ENCODE measurements around the gene TOMM6.

Gene TOMM6

DNA sequence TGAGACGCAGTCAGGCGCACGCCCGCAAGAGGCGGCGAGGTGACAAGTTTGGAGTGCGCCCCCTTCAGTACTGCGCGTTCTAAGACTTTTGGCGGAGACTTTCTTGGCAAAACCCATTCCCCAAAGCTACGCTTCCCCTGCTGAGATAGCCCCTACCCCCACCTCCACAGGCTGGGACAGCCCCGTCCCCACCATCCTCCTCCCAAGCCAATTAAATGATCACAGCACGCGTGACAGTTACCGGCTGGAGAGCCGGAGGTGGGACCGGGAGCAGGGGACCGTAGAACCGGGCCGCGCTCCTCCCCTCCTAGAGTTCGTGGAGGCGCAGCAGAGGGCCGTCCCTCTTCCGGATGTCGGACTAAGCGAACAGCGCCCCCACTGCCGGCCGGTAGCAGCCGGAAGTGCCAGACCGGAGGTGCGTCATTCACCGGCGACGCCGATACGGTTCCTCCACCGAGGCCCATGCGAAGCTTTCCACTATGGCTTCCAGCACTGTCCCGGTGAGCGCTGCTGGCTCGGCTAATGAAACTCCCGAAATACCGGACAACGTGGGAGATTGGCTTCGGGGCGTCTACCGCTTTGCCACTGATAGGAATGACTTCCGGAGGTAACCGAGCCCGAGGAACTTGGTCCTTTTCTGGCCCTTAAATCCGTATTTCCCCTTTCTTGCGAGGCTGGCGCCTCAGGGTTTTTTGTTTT, at the start of gene TOMM6:
TOMM6 (plus strand) TSS at position 476 of the 699 bp plus-strand sequence; CDS start at position 480, 4 bp downstream.
- DNase-seq (ENCODE audit: low read depth): peak; percentile 85
- TF ChIP-seq, protein P1, sequence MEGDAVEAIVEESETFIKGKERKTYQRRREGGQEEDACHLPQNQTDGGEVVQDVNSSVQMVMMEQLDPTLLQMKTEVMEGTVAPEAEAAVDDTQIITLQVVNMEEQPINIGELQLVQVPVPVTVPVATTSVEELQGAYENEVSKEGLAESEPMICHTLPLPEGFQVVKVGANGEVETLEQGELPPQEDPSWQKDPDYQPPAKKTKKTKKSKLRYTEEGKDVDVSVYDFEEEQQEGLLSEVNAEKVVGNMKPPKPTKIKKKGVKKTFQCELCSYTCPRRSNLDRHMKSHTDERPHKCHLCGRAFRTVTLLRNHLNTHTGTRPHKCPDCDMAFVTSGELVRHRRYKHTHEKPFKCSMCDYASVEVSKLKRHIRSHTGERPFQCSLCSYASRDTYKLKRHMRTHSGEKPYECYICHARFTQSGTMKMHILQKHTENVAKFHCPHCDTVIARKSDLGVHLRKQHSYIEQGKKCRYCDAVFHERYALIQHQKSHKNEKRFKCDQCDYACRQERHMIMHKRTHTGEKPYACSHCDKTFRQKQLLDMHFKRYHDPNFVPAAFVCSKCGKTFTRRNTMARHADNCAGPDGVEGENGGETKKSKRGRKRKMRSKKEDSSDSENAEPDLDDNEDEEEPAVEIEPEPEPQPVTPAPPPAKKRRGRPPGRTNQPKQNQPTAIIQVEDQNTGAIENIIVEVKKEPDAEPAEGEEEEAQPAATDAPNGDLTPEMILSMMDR (IDR thresholded peaks at IDR 0.05; ENCODE audit: low read depth, low read length, missing control alignments): peak; percentile 84
- peak within 1 kb of the TSS; percentile 98 for H3K4me3 ChIP-seq (ENCODE audit: low read depth, low read length)

DNA sequence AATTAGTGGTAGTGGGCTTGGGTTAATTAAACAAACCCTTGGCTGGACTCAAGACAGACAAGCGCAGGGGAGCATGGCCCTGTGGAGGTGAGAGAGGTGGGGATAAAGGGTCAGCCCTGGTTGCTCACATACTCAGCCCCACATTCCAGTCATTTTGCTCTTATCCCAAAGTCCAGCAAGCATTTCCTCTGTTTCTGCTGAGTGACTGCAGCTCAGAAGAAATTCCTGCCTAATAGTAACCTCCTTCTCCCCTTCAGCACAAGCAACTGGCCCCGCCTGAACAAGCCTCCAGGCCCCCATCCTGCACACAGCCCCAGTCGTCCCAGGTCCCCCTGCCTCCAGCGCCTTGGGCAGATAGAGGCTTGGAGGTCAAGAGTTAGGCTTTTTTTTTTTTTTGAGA, 48.5 kb upstream of the TOMM6 start:
- H3K4me3 ChIP-seq (ENCODE audit: low read depth, low read length): no peak overlapping the region
- TF ChIP-seq, protein P1 (IDR thresholded peaks at IDR 0.05; ENCODE audit: low read depth, low read length, missing control alignments): no peak
- DNase-seq (ENCODE audit: low read depth): no peak

DNA sequence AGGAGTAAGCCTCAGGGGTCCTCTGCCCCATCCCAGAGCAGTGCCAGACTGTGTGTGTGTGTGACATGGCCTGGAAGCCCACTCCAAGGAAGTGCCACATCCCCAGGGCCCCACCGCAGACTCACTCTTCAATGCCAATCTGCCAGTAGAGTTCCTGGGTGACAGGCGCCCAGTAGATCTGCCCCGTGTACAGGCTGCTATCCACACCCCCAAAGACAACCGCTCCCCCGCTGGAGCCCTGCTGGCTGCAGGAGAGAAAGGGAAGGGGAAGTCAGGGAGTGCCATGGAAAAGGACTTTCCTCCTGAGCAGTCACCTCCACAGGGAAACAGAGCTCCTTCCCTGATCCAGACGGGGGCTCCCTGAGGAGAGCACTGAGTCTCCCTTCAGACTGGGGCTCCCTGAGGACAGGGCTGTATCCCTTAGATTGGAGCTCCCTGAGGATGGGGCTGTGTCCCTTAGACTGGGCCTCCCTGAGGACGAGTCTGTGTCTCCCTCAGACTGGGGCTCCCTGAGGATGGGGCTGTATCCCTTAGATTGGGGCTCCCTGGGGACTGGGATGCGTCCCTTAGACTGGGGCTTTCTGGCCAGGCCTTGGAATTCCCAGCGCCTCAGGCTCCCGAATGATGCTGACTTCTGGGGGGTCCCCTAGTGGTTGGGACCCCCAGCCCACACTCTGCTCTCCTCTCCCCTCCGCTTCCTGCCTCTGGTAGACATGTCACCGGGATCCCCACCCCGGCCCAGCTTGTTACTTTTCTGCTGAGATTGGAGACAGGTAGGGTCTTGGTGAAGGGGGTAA, 46.9 kb upstream of the TOMM6 start:
- no peak for DNase-seq (ENCODE audit: low read depth)
- H3K4me3 ChIP-seq (ENCODE audit: low read depth, low read length): no peak overlapping the region
- TF ChIP-seq, protein P1 (IDR thresholded peaks at IDR 0.05; ENCODE audit: low read depth, low read length, missing control alignments): no peak

DNA sequence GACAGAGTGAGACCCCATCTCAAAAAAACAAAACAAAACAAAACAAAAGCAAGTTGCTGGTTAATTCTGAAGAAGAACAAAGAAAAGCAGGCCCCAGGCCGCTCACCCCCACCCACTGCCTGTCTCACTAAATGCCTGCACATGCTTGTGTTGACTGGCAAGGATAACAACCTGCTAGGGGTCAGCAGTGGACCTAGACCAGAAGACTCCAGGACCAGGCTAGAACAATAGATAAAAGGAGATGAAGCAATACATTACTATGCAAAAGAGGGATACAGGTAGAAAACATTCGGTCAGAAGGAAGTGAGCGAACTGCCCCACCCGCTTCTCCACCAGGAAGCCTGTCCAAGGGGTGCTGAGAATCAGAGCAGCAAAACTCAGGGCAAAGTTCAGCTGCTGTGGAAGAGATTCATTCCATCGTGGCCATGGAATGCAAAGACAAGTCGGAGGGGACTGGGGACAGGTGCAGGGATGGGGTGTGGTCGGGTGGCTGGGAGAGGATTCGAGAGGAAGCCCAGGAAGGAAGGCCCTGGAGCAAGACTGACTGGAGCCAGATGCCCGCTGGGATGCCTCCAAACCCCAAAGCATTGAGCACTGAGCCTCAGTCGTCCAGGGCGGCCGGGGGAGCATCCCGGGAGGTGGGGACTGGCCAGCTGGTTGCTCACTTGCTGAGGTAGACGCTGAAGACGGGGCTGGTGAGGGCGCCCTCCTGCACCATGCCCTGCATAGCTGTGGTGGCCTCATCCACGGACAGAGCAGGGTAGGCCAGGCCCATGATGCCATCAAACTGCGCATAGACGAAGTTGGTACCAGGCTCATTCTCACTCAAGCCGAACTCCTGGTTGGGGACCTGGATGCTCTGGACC, 45.6 kb upstream of the TOMM6 start:
- no peak for DNase-seq (ENCODE audit: low read depth)

DNA sequence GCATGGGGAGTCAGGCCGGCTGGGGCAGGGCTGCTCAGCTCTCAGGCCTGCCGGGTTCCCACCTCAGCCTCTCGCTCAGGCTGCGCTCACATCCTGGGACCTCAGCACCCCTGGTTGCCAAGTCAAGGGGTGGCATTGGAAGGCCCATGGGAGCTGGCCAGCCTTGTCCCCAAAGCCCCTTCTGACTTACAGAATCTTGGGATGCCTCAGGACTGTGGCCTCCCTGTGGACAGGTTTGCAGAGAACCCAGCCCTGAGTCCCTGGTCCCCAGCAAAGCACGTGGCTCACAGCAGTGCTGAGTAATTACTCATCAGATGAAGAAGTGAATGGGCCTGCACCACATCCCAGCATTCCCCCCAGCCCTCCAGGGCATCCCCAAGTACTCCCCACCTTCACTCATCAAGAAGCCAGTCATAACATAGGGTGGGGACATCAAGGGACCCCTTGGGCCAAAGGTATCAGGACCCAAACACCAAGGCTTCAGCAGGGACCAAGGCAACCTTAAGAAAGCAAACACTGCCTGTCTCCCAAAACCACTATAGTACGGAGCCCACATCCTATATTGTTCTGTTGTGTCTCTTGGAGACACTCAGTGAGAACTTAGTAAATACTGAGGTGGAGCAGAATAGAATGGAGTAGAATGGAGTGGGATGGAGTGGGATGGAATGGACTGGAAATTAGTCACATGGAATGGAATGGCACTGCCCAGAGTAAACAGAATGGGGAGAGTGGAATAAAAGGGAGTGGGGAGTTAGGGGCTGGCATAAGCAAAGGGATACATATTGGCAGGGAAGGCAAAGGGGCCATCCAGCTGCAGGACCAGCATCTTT, 43.9 kb upstream of the TOMM6 start:
- no peak for DNase-seq (ENCODE audit: low read depth)
- TF ChIP-seq, protein P1 (IDR thresholded peaks at IDR 0.05; ENCODE audit: low read depth, low read length, missing control alignments): no peak

More for the DNA sequence above, 45.6 kb upstream of the TOMM6 start:
- TF ChIP-seq, protein P1 (IDR thresholded peaks at IDR 0.05; ENCODE audit: low read depth, low read length, missing control alignments): no peak
- H3K4me3 ChIP-seq (ENCODE audit: low read depth, low read length): no peak overlapping the region

DNA sequence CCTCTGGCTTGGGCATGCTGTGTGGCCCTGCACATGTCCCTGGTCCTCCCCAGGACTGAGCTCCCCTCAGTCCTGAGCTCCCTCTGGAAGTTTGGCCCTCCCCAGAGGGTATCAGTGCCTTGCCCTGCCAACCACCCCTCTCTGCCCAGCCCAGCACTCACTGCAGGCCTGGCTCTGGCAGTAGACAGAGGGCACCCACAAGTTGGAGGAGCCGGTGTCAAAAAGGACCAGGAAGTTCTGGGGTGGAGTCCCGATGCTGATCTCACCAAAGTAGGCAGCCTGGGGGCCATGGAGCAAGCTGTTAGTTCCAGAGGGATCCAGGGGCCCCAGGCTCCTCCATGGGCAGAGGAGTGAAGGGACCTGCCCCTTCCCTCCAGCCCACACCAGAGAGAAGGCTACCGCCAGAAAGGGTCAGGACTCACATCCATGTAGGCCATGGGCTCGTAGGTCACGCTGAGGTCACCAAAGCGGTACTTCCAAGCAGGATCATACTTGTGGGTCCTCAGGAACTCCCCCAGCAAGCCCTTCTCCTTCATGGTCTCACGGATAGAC, 43.2 kb upstream of the TOMM6 start:
- H3K4me3 ChIP-seq (ENCODE audit: low read depth, low read length): no peak overlapping the region
- TF ChIP-seq, protein P1 (IDR thresholded peaks at IDR 0.05; ENCODE audit: low read depth, low read length, missing control alignments): no peak
- no peak for DNase-seq (ENCODE audit: low read depth)

More for the DNA sequence above, 43.9 kb upstream of the TOMM6 start:
- no peak overlapping the region for H3K4me3 ChIP-seq (ENCODE audit: low read depth, low read length)

Measured in GM12864 (cell line).